B cell (primary cell): ENCODE data around the gene CHCHD4. TPM values are rescaled to one million over a fixed set of nuclear protein-coding genes. Genes with fewer than 3 reads are reported as not detected.

Source experiments
- ATAC-seq: fragments of 200-7000 bp; cut with Tn5 transposase; one replicate; pipeline ENCODE4 v1.10.0; 2021; ENCODE audit warnings: low read depth, mild to moderate bottlenecking, moderate number of reproducible peaks, moderate library complexity
- CTCF ChIA-PET: fragments of 350-600 bp; sonication (Branson Sonifier 250); formaldehyde crosslinking; loops from one replicate; lab custom pipeline; 2021; ENCODE audit warnings: antibody characterized with exemption, inconsistent platforms; lab: Charles Lee
- POLR2A ChIA-PET: fragments of 350-600 bp; sonication (Branson Sonifier 250); formaldehyde crosslinking; loops from one replicate; lab custom pipeline; 2021; ENCODE audit warnings: antibody characterized with exemption; lab: Charles Lee
- DNase-seq: peaks from one replicate; pipeline ENCODE4 v3.0.0; 2013
- H2AFZ ChIP-seq: 2 replicates; pipeline ENCODE4 v1.6.1; 2012; ENCODE audit warnings: mild to moderate bottlenecking, low read depth, low read length; ENCODE audit not compliant: insufficient read depth, poor library complexity, severe bottlenecking
- H3K27ac ChIP-seq, 2 donors: 1 replicate in 1 of 2; 2 replicates in 1 of 2; pipeline ENCODE4 v1.5.1; 2012 to 2013; ENCODE audit warnings: low read length in 2 of 2, mild to moderate bottlenecking in 2 of 2, moderate library complexity in 1 of 2
- H3K27me3 ChIP-seq, 4 experiments: fragments of 200-600 bp in 1 of 4; sonication (generic) in 1 of 4; replicated peaks in 1 of 4; 1 replicate in 2 of 4; 2 replicates in 2 of 4; pipeline versions ENCODE4 v1.6.1 to v1.7.0; 2013 to 2016; ENCODE audit warnings: low read length in 3 of 4, mild to moderate bottlenecking in 2 of 4, mixed read lengths in 1 of 4, moderate library complexity in 1 of 4; ENCODE audit not compliant: insufficient read depth in 4 of 4, control insufficient read depth in 3 of 4; ENCODE audit errors: control extremely low read depth in 1 of 4
- H3K36me3 ChIP-seq, 2 experiments: replicated peaks in 1 of 2; 1 replicate in 1 of 2; 2 replicates in 1 of 2; pipeline versions ENCODE4 v1.6.1 to v1.7.1; 2013; ENCODE audit warnings: low read length in 1 of 2; ENCODE audit not compliant: insufficient read depth in 2 of 2, control insufficient read depth in 1 of 2; ENCODE audit errors: control extremely low read depth in 1 of 2, extremely low read depth in 1 of 2
- H3K4me1 ChIP-seq, 2 donors: fragments of 200-600 bp in 1 of 2; sonication (generic) in 1 of 2; 1 replicate in 1 of 2; 2 replicates in 1 of 2; pipeline versions ENCODE4 v1.5.1 to v1.6.1; 2013 to 2017; ENCODE audit warnings: low read length in 2 of 2; ENCODE audit not compliant: control insufficient read depth in 2 of 2, insufficient read depth in 2 of 2
- H3K4me2 ChIP-seq: replicated peaks from 2 replicates; pipeline ENCODE3; 2012; ENCODE audit warnings: mild to moderate bottlenecking, low read depth, low read length; ENCODE audit not compliant: poor library complexity, severe bottlenecking
- H3K4me3 ChIP-seq, 5 experiments: fragments of 200-600 bp in 1 of 5; sonication (generic) in 1 of 5; 1 replicate in 3 of 5; 2 replicates in 2 of 5; pipeline versions ENCODE4 v1.5.1 to v1.7.0; 2011 to 2016; ENCODE audit warnings: low read length in 4 of 5, mild to moderate bottlenecking in 4 of 5, low read depth in 2 of 5, control low read depth in 1 of 5, moderate library complexity in 1 of 5; ENCODE audit not compliant: insufficient read depth in 1 of 5; ENCODE audit errors: control extremely low read depth in 1 of 5, extremely low read depth in 1 of 5
- H3K79me2 ChIP-seq: fragments of 200-600 bp; sonication (generic); one replicate; pipeline ENCODE4 v1.6.0; 2016; ENCODE audit warnings: low read length; ENCODE audit not compliant: control insufficient read depth, insufficient read depth
- H3K9ac ChIP-seq: fragments of 200-600 bp; sonication (generic); 2 replicates; pipeline ENCODE4 v1.6.1; 2017; ENCODE audit warnings: mild to moderate bottlenecking, low read length, moderate library complexity
- H3K9me3 ChIP-seq, 3 donors: one replicate each; pipeline versions ENCODE4 v1.6.1 to v1.7.1; 2013; ENCODE audit warnings: low read length in 2 of 3; ENCODE audit not compliant: control insufficient read depth in 2 of 3, insufficient read depth in 1 of 3; ENCODE audit errors: control extremely low read depth in 1 of 3
- H4K20me1 ChIP-seq: 2 replicates; pipeline ENCODE4 v1.6.0; 2012; ENCODE audit warnings: mild to moderate bottlenecking, low read length; ENCODE audit not compliant: insufficient read depth, control insufficient read depth, poor library complexity, severe bottlenecking
- H3K27ac Mint-ChIP-seq: one replicate; pipeline ENCODE4 v1.8.0; 2021; ENCODE audit warnings: mixed read lengths
- H3K27me3 Mint-ChIP-seq: one replicate; pipeline ENCODE4 v1.8.0; 2021; ENCODE audit warnings: mixed read lengths
- H3K4me1 Mint-ChIP-seq: one replicate; pipeline ENCODE4 v1.8.0; 2021; ENCODE audit warnings: mixed read lengths
- H3K4me3 Mint-ChIP-seq: one replicate; pipeline ENCODE4 v1.8.0; 2021; ENCODE audit warnings: mixed read lengths
- H3K9me3 Mint-ChIP-seq: one replicate; pipeline ENCODE4 v1.8.0; 2022; ENCODE audit warnings: mixed read lengths; ENCODE audit not compliant: insufficient read depth
- CTCF ChIP-seq: fragments of 200-600 bp; IDR thresholded peaks from one replicate; pipeline ENCODE4 v1.8.0; 2022; ENCODE audit warnings: antibody characterized with exemption, mild to moderate bottlenecking
- EZH2 ChIP-seq: IDR thresholded peaks from 2 replicates; pipeline ENCODE4 v1.6.1; 2012; ENCODE audit warnings: borderline replicate concordance, low read depth, mild to moderate bottlenecking, moderate library complexity, low read length; ENCODE audit not compliant: insufficient read depth, poor library complexity, severe bottlenecking
- WGBS: methylation state at CpG from one replicate; pipeline ENCODE4 v1.1.5; 2013; ENCODE audit warnings: missing lambda C conversion rate; ENCODE audit not compliant: insufficient coverage; 5-methylcytosine and 5-hydroxymethylcytosine counted together
- intact Hi-C: fragments of 100-400 bp; cut with micrococcal nuclease; formaldehyde crosslinking; loops from one replicate; pipeline ENCODE4 v1.10.0; 2022
- polyA plus RNA-seq: library from polyadenylated mRNA; depleted of rRNA; stranded (reverse); fragments of >200 nt; gene quantifications from 2 replicates; pipeline ENCODE4 v1.2.3, GENCODE V29; 2012
- total RNA-seq, 2 donors: library from RNA; stranded (reverse); fragments of 120-200 nt in 1 of 2; gene quantifications; 1 replicate in 1 of 2; 2 replicates in 1 of 2; pipeline versions ENCODE4 v1.2.3 to v1.2.4, GENCODE V29; 2013 to 2022

CHCHD4 gene
- total and polyA plus RNA-seq, 2 donors (not counting 1 experiment from before 2014, with no cell fraction given) = 3.7 to 8.0 TPM

DNA sequence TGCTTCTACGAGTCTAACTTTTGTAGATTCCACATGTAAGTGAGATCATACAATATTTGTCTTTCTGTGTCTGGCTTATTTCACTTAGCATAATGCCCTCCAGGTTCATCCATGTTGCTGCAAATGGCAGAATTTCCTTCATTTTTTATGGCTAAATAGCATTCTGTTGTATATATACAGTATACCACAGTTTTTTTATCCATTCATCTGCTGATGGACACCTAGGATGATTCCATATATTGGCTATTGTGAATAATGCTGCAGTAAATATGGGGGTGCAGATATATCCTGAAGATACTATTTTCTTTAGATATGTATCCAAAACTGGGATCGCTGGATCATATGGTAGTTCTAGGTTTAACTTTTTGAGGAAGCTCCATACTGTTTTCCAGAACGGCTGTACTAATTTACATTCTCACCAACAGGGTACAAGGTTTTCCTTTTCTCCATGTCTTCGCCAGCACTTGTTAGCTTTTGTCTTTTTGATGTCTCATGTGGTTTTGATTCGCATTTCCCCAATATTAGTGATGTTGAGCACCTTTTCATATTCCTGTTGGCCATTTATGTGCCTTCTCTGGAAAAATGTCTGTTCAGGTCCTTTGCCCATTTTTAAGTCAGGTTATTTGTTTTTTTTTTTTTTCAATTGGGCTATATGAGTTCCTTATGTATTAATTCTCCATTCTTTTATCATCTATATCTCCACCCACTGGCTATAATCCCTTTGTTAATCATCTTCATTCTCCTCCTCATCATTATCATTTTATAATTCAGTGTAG, 26.9 kb downstream of the CHCHD4 start:
- H3K4me1 ChIP-seq = no peaks in the 10 kb centered on the region
- TF ChIP-seq CTCF (no peak), EZH2 (no peak)
- no peak overlapping the region for H3K4me3 ChIP-seq
- no peak for DNase-seq
- peaks cover 0 to 7% (median 0%) of the 10 kb centered on the region in 4 experiments for H3K27me3 ChIP-seq
- H3K9me3 ChIP-seq = no peaks in the 10 kb centered on the region
- Mint-ChIP-seq H3K27ac (no peak overlapping the region), H3K4me3 (no peak overlapping the region), H3K27me3 (peaks cover 37% of the 10 kb centered on the region), H3K9me3 (peaks cover 8% of the 10 kb centered on the region), H3K4me1 (no peaks in the 10 kb centered on the region)
- ChIA-PET CTCF (no interaction called here), POLR2A (no interaction called here)
- no CpG with 5 or more reads among the region's 5 CpGs for WGBS
- H4K20me1 ChIP-seq = no peaks in the 10 kb centered on the region
- H3K9ac ChIP-seq = no peak overlapping the region
- no peak overlapping the region for H3K4me2 ChIP-seq
- H2AFZ ChIP-seq = no peak overlapping the region
- intact Hi-C loops = no loop called here
- no peak for ATAC-seq
- no peak overlapping the region for H3K27ac ChIP-seq
- no peaks in the 10 kb centered on the region for H3K36me3 ChIP-seq
- H3K79me2 ChIP-seq = no peaks in the 10 kb centered on the region

GRCh38 chr3:14096742-14097141, 27.9 kb downstream of the CHCHD4 start:
- intact Hi-C loops = no loop called here
- peaks cover 41% of the 10 kb centered on the region for H3K27me3 Mint-ChIP-seq
- Histone ChIP-seq H4K20me1 (no peaks in the 10 kb centered on the region), H3K4me2 (no peak overlapping the region), H3K9me3 (no peaks in the 10 kb centered on the region), H3K4me3 (no peak overlapping the region), H3K4me1 (no peaks in the 10 kb centered on the region), H3K79me2 (no peaks in the 10 kb centered on the region), H3K36me3 (no peaks in the 10 kb centered on the region), H3K27me3 (peaks cover 0 to 7% (median 0%) of the 10 kb centered on the region in 4 experiments), H2AFZ (no peak overlapping the region), H3K27ac (no peak overlapping the region), H3K9ac (no peak overlapping the region)
- H3K4me3 Mint-ChIP-seq = no peak overlapping the region
- WGBS = no CpG with 5 or more reads among the region's 3 CpGs
- TF ChIP-seq EZH2 = no peak
- TF ChIP-seq CTCF = no peak
- CTCF ChIA-PET = no interaction called here
- POLR2A ChIA-PET = no interaction called here
- no peaks in the 10 kb centered on the region for H3K4me1 Mint-ChIP-seq
- peaks cover 8% of the 10 kb centered on the region for H3K9me3 Mint-ChIP-seq
- DNase-seq (no peak), ATAC-seq (no peak)
- no peak overlapping the region for H3K27ac Mint-ChIP-seq
